GM21447 (cell line): ENCODE measurements around the gene NDUFAF2.
"Not testable (repeated sequence)": the region's sequence is repeated elsewhere in the genome, so short reads cannot be mapped to it uniquely, and the experiment has no call there.

ENCODE experiments used
- ATAC-seq: cut with Tn5 transposase; IDR thresholded peaks from one replicate; pipeline ENCODE4 v1.9.1; 2021; ENCODE audit not compliant: unreplicated experiment

Gene NDUFAF2

GRCh38 chr5:61047346-61047745 lies 102.3 kb downstream of the NDUFAF2 start:
- no peak for ATAC-seq

- no peak for ATAC-seq
These were observed 103.5 kb downstream of the NDUFAF2 start for GRCh38 chr5:61048534-61048933.

- ATAC-seq = no peak
These were observed 105.3 kb downstream of the NDUFAF2 start for GRCh38 chr5:61050292-61050691.

GRCh38 chr5:61051267-61051666 lies 106.3 kb downstream of the NDUFAF2 start:
- ATAC-seq = no peak

GRCh38 chr5:61052882-61053281 lies 107.9 kb downstream of the NDUFAF2 start:
- no peak for ATAC-seq

- no peak for ATAC-seq
These were observed 108.9 kb downstream of the NDUFAF2 start for GRCh38 chr5:61053937-61054336.

- ATAC-seq = no peak
These were observed 110.5 kb downstream of the NDUFAF2 start for GRCh38 chr5:61055434-61056006.

GRCh38 chr5:61059499-61059898 lies 114.5 kb downstream of the NDUFAF2 start:
- no peak for ATAC-seq

- no peak for ATAC-seq
These were observed 124.1 kb downstream of the NDUFAF2 start for GRCh38 chr5:61069150-61069549.

GRCh38 chr5:61071526-61071925 lies 126.5 kb downstream of the NDUFAF2 start:
- no peak for ATAC-seq

- no peak for ATAC-seq
These were observed 131.6 kb downstream of the NDUFAF2 start for GRCh38 chr5:61076626-61077025.

- ATAC-seq = no peak
These were observed 136.7 kb downstream of the NDUFAF2 start for GRCh38 chr5:61081741-61082140.

- no peak for ATAC-seq
These were observed 137.7 kb downstream of the NDUFAF2 start for GRCh38 chr5:61082516-61083280.

- no peak for ATAC-seq
These were observed 139.7 kb downstream of the NDUFAF2 start for GRCh38 chr5:61084658-61085057.

- no peak for ATAC-seq
These were observed 140.9 kb downstream of the NDUFAF2 start for GRCh38 chr5:61085885-61086284.

GRCh38 chr5:61087921-61088320 lies 142.9 kb downstream of the NDUFAF2 start:
- ATAC-seq = no peak

GRCh38 chr5:61089351-61089750 lies 144.3 kb downstream of the NDUFAF2 start:
- ATAC-seq = no peak

GRCh38 chr5:61093046-61093771 lies 148.2 kb downstream of the NDUFAF2 start:
- not testable (repeated sequence) for ATAC-seq

- no peak for ATAC-seq
These were observed 152.5 kb downstream of the NDUFAF2 start for GRCh38 chr5:61097465-61097864.

GRCh38 chr5:61098251-61098995 lies 153.4 kb downstream of the NDUFAF2 start:
- no peak for ATAC-seq

- no peak for ATAC-seq
These were observed 155.4 kb downstream of the NDUFAF2 start for GRCh38 chr5:61100437-61100836.
